NOMO-1 (cell line): ENCODE data around the gene SLC6A4.
"Not testable (repeated sequence)": the region's sequence is repeated elsewhere in the genome, so short reads cannot be mapped to it uniquely, and the experiment has no call there.

Experiments
- DNase-seq, 2 experiments: peaks; one replicate each; lab custom pipeline; 2025; ENCODE audit not compliant: unreplicated experiment in 2 of 2; lab: John Stamatoyannopoulos, UW

SLC6A4 gene

DNA sequence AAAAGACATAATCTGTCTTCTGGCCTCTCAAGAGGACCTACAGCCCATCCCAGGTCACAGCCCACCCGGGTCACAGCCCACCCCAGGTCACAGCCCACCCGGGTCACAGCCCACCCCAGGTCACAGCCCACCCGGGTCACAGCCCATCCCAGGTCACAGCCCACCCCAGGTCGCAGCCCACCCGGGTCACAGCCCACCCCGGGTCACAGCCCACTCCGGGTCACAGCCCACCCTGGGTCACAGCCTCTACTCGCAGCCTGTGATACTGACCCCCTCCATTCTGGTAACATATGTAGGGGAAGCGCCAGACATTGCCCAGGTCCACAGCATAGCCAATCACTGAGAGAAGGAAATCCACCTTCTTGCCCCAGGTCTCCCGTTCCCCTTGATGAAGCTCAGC, 14.2 kb downstream of the SLC6A4 start:
- no peak for DNase-seq

GRCh38 chr17:30220414-30220813, 15.1 kb downstream of the SLC6A4 start:
- DNase-seq: no peak

- no peak for DNase-seq
Measured at GRCh38 chr17:30219833-30220232, 15.7 kb downstream of the SLC6A4 start.

GRCh38 chr17:30219315-30219714, 16.2 kb downstream of the SLC6A4 start:
- DNase-seq: no peak

DNA sequence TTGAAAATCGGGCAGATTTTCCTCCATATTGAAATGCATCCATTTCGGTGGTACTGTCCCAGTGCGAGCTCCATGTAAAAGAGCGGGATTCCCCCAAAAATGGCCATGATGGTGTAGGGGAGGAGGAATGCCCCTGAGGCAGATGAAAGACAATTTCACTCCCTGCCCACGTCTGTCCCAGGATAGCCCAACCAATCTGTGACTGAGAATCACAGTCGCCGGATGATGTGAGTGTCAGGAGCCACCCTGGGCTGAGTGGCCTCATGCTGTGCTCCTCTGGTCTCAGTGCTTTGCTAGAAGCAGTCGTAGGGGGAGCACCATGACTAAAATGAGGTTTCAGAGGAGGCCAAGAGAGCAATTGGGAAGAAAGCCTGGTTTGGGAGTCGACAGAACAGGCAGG, 16.7 kb downstream of the SLC6A4 start:
- no peak for DNase-seq

DNA sequence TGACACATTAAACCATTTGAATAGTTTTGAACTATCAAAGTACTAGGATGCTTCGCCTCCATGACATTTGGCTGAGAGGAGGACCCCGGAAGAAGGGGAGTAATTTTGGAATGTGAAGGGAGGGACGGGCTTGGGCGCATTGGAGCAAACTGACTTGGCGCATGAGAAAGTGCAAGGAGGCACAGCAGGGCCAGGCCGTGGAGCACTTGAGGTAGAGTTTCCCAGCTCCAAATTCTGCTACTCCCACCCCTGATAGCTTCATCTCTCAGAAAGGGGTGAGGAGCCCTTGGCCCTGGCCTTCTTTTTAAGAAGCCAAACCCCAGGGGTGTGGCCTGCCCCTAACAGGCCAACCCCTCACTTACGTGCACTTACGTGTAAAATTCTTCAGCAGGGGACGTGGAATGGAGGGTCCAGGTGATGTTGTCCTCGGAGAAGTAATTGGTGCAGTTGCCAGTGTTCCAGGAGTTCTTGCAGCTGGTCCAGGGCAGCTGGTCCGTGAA, 17.7 kb downstream of the SLC6A4 start:
- DNase-seq: no peak

DNA sequence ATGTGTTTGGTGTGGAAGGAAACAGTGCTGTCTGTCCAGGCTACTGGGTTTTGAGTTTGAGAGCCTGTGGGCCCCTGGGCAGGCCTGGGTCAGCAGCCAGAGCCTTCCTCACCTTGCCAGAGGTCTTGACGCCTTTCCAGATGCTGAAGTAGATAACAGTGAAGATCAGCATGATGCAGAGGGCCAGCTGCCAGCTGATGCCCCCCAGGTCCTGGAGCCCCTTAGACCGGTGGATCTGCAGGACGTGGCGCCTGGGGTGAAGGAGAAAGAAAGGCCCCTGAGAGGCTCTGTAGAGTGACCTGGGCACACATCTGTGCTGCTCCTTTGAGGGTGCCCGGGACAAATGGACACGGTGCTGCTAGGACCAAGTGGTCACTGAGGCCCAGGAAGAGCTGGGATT, 18.4 kb downstream of the SLC6A4 start:
- DNase-seq: no peak

GRCh38 chr17:30212750-30213149, 22.7 kb downstream of the SLC6A4 start:
- DNase-seq: no peak

DNA sequence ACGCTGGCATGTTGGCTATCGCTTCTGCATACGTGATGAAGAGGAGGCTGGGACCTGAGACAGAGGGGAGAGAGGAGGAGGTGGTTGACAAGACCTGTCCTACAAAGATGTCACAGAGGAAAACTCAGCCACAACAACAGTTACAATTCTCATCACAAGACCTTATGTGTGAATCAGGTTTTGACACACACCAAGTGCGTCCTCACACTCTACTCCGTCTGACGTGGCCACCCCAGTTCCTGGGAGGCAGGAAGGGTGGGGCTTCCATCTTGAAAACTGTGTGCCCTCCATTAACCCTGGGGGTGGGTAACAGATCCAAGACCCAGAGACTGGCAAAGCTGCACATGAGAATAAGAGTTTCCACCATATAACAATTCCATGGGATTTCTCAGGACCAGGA, 24.1 kb downstream of the SLC6A4 start:
- no peak for DNase-seq

DNA sequence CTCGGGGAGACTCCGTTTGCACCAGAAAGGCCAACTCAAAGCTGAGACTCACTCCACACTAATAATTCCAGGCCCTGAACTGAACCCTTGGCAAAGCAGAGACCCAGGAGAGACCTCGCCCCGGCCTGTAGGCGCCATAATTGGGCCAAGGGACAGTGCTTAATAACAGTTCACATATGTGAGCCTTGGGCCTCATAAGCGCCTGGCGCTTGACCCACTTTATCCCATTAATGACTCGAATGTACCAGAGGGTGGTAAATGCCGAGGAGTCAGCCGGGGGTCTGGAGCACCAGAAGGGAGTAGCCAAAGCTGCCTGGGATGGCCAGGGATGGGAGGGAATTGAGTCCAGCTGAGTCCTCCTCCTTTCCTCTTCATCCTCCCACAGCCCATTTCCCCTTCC, 24.6 kb downstream of the SLC6A4 start:
- DNase-seq: no peak

DNA sequence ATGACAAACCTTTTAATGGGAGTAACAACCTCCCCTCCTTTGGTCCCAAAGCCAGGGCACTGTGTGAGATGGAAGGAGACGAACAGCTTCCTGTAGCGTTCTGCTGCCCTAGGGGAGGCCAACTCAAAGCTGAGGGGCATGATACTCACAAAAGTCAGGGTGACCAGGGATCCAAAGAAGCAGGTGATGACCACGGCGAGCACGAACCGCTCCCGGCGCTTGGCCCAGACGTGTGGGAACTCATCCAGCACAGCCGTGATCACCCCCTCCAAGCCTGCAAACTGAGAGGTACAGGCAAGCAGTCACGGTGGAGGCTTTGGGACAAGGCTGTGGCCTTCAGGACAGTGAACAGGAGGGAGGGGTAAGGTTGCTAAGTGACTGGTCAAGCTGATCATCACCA, 25.1 kb downstream of the SLC6A4 start:
- no peak for DNase-seq

- no peak for DNase-seq
Measured at GRCh38 chr17:30209930-30210329, 25.6 kb downstream of the SLC6A4 start.

DNA sequence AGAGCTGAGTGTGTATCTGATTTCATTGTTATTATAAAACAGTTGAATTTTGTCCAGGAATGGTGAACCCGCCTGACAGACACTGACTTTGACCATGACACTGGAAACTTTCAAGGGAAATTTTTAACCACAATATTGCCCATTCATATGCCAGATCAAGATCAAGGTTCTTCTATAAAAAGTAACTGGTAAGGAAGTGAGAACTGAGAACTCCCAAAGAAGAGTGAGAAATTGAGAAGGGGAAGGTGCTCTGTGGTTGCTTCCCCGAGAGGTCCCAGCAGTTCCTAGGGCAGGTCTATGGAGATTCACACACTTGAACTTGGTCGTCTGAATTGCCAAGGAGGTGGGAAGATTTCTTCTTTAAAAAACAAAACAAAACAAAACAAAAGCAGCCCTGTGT, 27.3 kb downstream of the SLC6A4 start:
- DNase-seq: peak in 1 of 2 experiments; percentile 31

GRCh38 chr17:30207655-30208054, 27.8 kb downstream of the SLC6A4 start:
- no peak for DNase-seq

DNA sequence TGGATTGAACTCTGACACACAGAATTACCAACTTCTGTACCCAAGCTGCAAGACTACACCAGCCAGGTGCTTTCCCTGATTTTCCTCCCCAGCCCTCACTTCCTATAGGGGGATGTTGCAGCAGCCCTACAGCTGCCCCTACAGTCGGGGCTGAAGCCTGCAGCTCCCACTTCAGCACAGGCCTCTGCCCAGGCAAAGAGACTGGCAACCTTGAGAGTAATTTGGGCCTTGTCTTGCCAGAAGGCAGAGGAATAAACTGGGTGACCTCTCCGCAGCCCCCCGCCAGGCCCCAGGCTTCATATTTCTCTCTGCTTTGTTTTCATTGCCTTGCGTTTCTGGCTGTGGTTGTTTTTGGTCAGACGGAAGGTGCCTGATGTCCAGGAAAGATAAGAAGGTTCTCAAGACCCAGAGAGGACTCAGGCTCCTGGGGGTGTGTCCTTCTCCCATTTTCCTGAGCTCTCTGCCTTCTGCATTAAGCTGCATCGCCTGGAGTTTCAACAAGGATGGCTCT, 32.0 kb downstream of the SLC6A4 start:
- DNase-seq: no peak

DNA sequence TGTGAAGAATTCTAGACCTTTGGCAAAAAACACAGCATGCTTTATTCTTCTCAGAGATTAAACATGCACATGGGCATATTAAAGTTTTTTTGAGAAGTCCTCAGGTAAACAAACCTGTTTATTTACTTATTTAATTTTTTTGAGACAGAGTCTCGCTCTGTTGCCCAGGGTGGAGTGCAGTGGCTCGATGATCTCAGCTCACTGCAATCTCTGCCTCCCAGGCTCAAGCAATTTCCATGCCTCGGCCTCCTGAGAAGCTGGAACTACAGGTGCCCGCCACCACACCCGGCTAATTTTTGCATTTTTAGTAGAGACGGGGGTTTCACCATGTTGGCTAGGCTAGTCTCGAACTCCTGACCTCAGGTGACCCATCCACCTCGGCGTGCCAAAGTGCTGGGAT, 34.8 kb downstream of the SLC6A4 start:
- DNase-seq: not testable (repeated sequence)

GRCh38 chr17:30200106-30200505, 35.4 kb downstream of the SLC6A4 start:
- DNase-seq: no peak

DNA sequence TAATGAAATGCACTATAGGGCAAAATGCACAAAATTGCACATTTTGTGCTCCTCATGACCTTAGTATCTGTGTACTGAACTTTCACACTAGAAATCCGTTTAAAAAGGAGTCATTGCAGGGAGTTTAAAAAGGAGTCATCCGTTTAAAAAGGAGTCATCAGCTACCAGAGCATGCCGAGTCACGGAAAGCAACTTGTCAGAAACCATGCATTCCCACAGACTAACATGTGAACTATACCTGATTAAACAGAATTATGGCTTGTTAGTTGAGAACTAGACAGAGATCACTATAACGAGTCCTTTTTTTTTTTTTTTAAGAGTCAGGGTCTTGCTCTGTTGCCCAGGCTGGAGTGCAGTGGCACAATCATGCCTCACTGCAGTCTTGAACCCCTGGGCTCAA, 35.9 kb downstream of the SLC6A4 start:
- DNase-seq: no peak

DNA sequence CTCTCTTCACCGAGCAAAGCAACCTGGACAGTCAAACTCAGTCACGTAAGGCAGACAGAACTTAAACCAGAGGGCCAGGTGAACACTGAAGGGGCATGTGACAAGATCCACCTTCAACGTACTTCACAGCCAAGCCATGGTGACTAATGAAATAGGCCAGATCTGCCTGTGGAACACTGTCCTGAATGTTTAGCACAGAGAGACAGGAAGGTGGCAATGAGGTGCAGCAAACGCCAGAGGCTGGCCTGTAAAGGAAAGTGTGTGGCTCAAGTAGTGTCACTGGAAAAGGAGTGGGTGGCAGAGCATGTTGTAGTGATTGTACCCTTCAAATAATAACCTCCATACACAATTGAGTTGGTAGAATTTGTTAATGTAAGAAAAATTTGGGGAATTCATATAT, 38.1 kb downstream of the SLC6A4 start:
- DNase-seq: no peak

GRCh38 chr17:30196504-30196903, 39.0 kb downstream of the SLC6A4 start:
- DNase-seq: no peak

- DNase-seq: no peak
Measured at GRCh38 chr17:30191072-30191471, 44.4 kb downstream of the SLC6A4 start.

- no peak for DNase-seq
Measured at GRCh38 chr17:30188211-30188939, 47.1 kb downstream of the SLC6A4 start.

GRCh38 chr17:30187573-30187972, 47.9 kb downstream of the SLC6A4 start:
- DNase-seq: no peak
